Stimulated activated CD8-positive, alpha-beta memory T cell treated with anti-CD3 and anti-CD28 coated beads, Interleukin-2, amount 100 ng/mL, for 48 hours (primary cell): ENCODE data around the gene TK2.
A peak's percentile ranks its signal among the peaks of the same experiment; 100 is the strongest.
"Not testable (repeated sequence)": the region's sequence is repeated elsewhere in the genome, so short reads cannot be mapped to it uniquely, and the experiment has no call there.

Experiments
- DNase-seq, 2 donors: peaks; one replicate each; pipeline ENCODE4 v3.0.0-alpha.2; 2020; ENCODE audit warnings: low read depth in 2 of 2

TK2 gene

GRCh38 chr16:66572356-66572755 is 22.4 kb upstream of the TK2 start:
- no peak for DNase-seq

DNA sequence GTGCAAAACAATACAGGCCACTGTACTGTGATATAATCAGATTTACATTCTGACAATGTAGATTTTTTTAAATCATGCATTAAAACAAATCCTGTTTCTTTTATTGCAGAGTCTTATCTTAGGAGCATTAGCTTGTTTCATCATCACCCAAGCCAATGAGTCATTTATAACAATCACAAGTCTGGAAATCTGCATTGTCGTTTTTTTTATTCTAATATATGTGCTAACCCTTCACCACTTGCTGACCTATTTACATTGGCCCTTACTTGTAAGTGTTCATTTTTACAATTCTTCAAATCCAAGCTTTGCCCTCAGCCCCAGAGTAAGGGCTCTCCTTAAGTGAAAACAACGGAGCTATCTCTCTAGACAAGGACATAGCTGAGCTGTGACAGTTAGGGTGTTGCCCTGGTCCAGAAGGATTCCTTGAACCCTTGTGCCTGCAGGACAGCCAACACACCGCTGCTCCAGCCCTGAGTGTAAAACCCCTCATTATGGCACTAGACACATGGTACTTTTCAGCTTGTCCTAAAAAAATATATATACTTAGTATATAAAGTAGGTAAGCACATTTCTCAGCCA is 20.0 kb upstream of the TK2 start:
- DNase-seq: no peak

DNA sequence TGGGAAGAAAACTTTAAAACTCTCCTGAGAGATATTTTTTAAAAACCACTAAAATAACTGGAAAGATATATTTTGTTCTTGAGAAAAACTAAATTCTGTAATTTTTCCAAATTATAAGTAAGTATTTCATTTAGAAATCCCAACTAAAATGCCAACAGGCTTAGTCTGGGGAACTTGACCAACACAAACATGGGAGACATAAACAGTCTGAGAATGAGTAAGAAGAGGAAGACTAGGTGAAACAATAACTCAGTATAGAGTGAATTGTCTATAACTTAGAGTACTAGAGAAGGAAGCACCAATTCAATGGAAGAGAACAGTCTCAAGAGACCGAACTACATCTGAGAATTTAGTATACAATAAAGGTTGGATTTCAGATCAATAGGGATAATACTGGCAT is 19.2 kb upstream of the TK2 start:
- DNase-seq: no peak

GRCh38 chr16:66568355-66568754 is 18.4 kb upstream of the TK2 start:
- no peak for DNase-seq

GRCh38 chr16:66567270-66567669 is 17.3 kb upstream of the TK2 start:
- DNase-seq: not testable (repeated sequence)

DNA sequence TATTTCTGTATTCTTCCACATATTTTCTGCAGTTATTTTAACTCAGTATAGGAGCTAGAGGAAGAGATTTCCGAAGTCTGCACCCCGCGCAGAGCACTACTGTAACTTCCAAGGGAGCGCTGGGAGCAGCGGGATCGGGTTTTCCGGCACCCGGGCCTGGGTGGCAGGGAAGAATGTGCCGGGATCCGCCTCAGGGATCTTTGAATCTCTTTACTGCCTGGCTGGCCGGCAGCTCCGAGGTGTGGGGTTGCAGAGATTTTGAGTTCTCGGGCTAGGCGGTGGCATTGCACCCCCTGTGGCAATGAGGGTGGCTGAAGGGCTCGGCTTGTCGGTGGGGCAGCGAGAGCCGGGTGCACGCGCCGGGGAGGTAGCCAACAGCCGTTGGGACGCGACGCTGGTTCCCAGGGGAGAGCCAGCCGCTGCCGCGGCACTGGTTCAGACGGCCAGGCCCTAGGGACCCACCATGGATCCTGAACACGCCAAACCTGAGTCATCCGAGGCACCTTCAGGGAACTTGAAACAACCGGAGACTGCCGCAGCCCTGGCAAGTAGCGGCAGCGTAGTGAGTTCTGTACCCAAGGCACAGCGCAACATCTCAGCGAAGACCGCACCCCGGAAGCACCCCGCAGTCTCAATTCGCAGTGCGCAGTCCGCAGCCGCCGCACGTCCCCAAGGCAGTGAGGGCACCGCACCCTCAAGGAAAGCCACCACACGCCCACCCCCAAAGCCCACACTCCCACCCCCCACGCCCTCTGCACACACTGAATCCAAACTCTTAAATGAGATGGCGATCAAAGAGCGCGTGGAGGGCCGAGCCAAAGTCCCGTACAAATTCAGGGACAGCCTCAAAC is 16.4 kb upstream of the TK2 start, which contains the start of gene CMTM1:
Gene CMTM1, plus strand, starts transcription at position 389 of the 851 bp plus-strand sequence. Its CDS starts 75 bp downstream, at position 464.
- no peak for DNase-seq

DNA sequence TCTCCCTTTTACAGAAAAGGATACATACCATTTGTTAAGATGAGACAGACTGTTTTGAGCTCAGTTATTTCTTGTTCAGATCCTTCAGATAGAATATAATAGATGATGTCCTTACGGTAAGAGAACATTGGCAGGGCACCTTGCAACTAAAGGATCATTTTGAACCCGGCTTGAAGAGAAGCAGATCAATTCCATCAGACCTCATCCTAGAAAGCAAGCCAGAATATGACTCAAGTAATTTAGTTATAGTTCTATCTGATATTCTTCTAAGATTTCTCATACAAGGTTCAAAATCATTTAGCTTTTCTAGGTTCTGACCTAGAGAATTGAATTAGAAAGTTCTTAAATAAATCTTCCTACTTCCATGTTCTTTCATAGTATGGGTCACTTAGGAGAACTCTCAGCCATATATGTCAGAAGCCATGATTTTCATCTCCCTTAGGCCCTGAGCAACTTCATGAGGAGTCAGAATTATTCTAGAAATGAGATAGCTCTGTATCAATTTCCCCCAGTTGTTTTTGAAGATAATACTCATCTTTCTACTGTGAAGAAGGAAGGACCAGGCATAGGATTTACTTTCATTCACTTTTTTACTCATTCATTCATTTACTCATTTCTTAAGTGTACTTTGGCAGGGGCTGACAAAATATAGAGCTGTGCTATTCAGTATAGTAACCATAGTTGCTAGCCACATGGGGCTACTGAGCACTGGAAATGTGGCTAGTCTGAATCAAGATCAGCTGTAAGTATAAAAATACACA is 13.8 kb upstream of the TK2 start:
- DNase-seq: no peak

DNA sequence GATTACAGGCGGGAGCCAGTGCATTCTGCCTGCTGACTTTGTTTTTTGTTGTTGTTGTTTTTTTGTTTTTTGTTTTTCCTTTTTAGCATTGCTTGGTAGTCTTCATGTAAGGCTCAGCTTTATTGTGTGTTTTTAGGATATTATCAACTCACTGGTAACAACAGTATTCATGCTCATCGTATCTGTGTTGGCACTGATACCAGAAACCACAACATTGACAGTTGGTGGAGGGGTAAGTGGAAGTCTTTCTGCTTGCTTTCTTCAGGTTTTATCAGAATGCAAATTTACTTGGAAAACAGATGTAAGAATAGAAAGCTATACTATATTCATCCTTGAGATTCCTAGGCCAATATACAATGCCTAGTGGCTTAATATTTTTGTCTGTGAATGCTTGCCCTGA is 13.1 kb upstream of the TK2 start:
- no peak for DNase-seq

DNA sequence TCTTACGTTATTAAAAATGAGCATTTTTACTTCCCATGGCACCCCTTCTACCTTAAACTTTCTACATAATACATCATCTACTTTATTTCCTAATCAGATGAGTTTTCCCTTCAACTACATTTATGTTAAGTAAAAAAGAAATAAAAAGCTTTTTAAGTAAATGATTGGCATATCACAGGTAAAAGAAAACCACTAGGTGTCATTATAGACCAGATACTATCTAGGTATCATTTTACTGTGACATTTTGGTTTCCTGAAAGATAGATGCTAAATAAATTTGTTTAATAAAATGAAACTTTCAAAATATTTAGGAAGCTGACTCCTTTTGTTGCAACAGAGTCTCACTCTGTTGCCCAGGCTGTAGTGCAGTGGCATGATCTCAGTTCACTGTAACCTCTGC is 12.5 kb upstream of the TK2 start:
- no peak for DNase-seq

- DNase-seq: no peak
These were observed 11.6 kb upstream of the TK2 start for GRCh38 chr16:66561381-66562080.

- no peak for DNase-seq
These were observed 10.2 kb upstream of the TK2 start for GRCh38 chr16:66560107-66560506.

DNA sequence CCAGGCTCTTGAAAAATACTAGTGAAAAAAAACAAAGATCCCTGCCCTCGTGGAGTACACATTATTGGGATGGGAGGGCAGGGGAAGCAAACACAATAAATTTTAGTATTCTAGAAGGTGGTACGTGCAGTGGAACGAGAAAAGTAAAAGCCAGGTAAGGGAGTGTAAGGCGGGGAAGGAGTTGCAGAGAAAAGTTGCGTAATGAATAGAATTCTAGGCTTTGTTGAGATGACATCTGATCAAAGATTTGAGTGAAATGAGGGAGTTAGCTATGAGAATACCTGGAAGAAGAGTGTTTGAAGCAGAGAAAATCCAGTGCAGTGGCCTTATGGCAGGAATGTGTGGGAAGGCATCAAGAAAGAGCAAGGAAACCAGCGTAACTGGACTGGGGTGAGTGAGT is 4.6 kb upstream of the TK2 start:
- no peak for DNase-seq

- no peak for DNase-seq
These were observed 4.1 kb upstream of the TK2 start for GRCh38 chr16:66554021-66554420.

GRCh38 chr16:66553223-66553622 is 3.3 kb upstream of the TK2 start:
- DNase-seq: no peak

DNA sequence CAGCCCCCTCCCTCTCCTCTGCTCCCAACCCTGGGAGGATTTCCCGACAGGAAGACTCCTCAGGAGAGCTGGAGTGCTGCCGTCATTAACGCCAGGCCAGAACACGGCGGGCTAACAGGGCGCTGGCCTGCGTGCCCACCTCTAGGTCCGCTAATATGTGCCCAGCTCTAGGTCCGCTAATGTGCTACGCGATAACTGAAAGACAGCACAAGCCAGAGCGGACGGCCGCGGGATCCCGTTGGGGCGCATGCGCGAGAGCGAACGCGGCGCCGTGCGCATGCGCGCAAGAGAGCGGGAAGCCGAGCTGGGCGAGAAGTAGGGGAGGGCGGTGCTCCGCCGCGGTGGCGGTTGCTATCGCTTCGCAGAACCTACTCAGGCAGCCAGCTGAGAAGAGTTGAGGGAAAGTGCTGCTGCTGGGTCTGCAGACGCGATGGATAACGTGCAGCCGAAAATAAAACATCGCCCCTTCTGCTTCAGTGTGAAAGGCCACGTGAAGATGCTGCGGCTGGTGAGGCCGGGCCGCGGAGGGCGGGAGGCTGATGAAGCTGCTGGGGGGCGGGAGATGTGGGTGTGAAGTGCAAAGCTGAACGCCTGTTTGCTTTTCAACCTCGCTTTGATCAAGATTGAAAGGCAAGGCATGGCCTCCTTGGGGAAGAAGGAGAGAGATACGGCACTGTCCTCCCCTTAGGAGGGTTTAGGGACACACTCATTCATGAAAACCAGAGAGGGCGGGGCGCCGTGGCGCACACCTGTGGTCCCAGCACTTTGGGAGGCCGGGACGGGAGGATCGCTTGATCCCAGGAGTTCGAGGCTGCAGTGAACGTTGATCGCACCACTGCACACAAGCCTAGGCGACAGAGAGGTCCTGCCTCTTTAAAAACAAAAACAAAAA is 2.6 kb upstream of the TK2 start, which contains the start of gene CKLF:
Gene CKLF, plus strand, starts transcription at position 291 of the 892 bp plus-strand sequence. Its CDS starts 140 bp downstream, at position 431.
- DNase-seq: peak; percentile 81 to 85

GRCh38 chr16:66551788-66552285 is 1.9 kb upstream of the TK2 start:
- DNase-seq: no peak

DNA sequence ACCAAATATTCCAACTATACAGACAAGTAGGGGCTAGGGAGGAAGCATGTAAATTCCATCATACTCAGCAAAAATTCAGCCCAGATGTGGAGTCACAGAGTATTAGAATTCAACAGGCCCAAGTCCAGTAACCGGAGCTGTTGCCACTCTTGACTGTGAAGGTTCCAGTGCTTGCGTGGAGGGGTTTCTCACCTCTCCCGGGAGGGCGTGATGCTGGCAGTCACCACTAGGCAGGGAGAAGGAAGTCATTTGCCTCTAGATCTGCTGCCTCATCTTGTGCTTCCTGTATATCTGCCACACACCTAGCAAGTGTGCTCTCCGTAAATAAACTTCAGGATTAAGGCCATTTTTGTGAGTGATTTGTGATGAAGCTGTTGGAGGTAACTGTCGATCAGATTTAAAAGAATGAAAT is 1.4 kb upstream of the TK2 start:
- peak; percentile 39 to 42 for DNase-seq

DNA sequence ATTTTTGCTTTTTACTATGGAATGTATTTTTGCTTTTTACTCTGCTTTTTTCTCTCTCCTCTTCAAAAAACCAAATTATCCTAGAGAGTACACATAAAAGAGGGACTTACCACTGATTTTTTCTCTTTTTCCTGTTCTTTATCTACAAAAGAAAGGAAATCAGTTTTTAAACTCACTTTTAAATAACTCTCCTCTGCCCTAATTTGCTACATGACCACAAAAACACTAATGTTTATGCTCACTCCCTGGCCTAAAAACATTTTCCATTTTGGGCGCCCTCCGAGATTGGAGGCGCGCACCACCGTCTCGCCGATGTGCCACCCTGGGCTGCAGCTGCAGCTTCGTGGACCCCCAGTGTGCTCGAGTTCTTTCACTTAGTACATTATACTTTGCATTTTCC is 1.1 kb downstream of the TK2 start:
- no peak for DNase-seq

DNA sequence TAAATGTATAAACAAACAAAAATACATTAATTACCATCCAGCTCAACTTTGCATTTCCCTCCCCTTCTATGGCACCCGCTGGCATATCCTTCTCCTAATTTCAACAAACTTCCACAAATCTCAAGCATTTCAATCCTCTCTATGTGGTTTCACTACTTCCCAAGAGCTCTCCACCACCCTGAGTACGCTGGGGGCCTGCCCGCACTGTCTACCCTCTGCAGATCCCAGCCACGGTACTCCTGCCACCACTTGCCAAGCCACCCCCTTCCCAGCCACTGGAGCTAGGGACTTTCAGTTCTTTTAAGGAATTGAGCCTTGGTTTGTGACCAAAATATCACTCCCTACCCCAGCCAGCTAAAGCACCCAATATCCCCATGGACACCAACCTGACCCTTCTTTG is 1.9 kb downstream of the TK2 start:
- DNase-seq: no peak

- no peak for DNase-seq
These were observed 2.6 kb downstream of the TK2 start for GRCh38 chr16:66547101-66547989.
